ENCODE data around the gene SLC6A12. TPM values are rescaled to one million over a fixed set of nuclear protein-coding genes. Genes with fewer than 3 reads are reported as not detected.

SLC6A12 gene
- total and polyA plus RNA-seq, 9 of the 15 experiments (the other 6 are each of a cell fraction or from before 2014, with no cell fraction given) = not detected

- TF ChIP-seq FOXP4 (CRISPR knock-in tag; IDR thresholded peaks at IDR 0.05; ENCODE audit: borderline replicate concordance) (no peak), HDAC3 (IDR thresholded peaks at IDR 0.05; ENCODE audit: borderline replicate concordance, partially characterized antibody) (no peak), ZBTB9 (CRISPR knock-in tag; IDR thresholded peaks at IDR 0.05) (no peak), L3MBTL2 (IDR thresholded peaks at IDR 0.05) (no peak), STAG1 (CRISPR knock-in tag; IDR thresholded peaks at IDR 0.05; ENCODE audit: borderline replicate concordance) (peak; percentile 36; the same call in 1 of the 2 replicates), HDAC1 (IDR thresholded peaks at IDR 0.05) (no peak), PTTG1 (tag; IDR thresholded peaks at IDR 0.05; ENCODE audit: low read depth) (no peak), NUFIP1 (IDR thresholded peaks at IDR 0.05; ENCODE audit: partially characterized antibody) (no peak), TEAD1 (CRISPR knock-in tag; IDR thresholded peaks at IDR 0.05) (no peak), SAFB2 (IDR thresholded peaks at IDR 0.05; ENCODE audit: borderline replicate concordance, low read depth, low read length, severe bottlenecking) (no peak), ZBTB33 (CRISPR knock-in tag; IDR thresholded peaks at IDR 0.05) (peak; percentile 27; the same call in 1 of the 2 replicates), DEAF1 (CRISPR knock-in tag; IDR thresholded peaks at IDR 0.05) (peak; percentile 59), RAD21 (CRISPR knock-in tag; conservative IDR thresholded peaks at IDR 0.05 in 1 of 2, IDR thresholded peaks at IDR 0.05 in 1 of 2) (peak; percentile 77 to 94), HMG20A (CRISPR knock-in tag; conservative IDR thresholded peaks at IDR 0.05) (no peak), JUN (IDR thresholded peaks at IDR 0.05; ENCODE audit: borderline replicate concordance, low read depth, low read length) (no peak), JUN (CRISPR knock-in tag; IDR thresholded peaks at IDR 0.05; ENCODE audit: borderline replicate concordance) (no peak), PTRF (tag; IDR thresholded peaks at IDR 0.05) (no peak), ZNF75A (CRISPR knock-in tag; IDR thresholded peaks at IDR 0.05) (no peak), ZNF766 (CRISPR knock-in tag; conservative IDR thresholded peaks at IDR 0.05) (no peak), TAL1 (IDR thresholded peaks at IDR 0.05) (no peak), CXXC5 (CRISPR knock-in tag; IDR thresholded peaks at IDR 0.05) (0 out of 2 replicates have a peak, but pooled peaks have one; percentile 31)
Measured at GRCh38 chr12:153080-153746, 60.7 kb downstream of the SLC6A12 start (continued).
